Neural crest cell (in vitro differentiated cells): ENCODE measurements around the gene TSHZ2. TPM values are rescaled to one million over a fixed set of nuclear protein-coding genes. Genes with fewer than 3 reads are reported as not detected.
A peak's percentile ranks its signal among the peaks of the same experiment; 100 is the strongest.
"Not testable (repeated sequence)": the region's sequence is repeated elsewhere in the genome, so short reads cannot be mapped to it uniquely, and the experiment has no call there.

Experiments used
- DNase-seq: peaks from one replicate; pipeline ENCODE4 v3.0.0; 2021; ENCODE audit warnings: low read depth, mixed read lengths, low spot score
- H3K27ac Mint-ChIP-seq: one replicate; pipeline ENCODE4 v1.8.0; 2021; ENCODE audit warnings: mild to moderate bottlenecking, mixed read lengths; ENCODE audit not compliant: unreplicated experiment
- H3K27me3 Mint-ChIP-seq: 2 replicates; pipeline ENCODE4 v1.8.0; 2021; ENCODE audit warnings: low read depth, mild to moderate bottlenecking, mixed read lengths
- H3K36me3 Mint-ChIP-seq: 2 replicates; pipeline ENCODE4 v1.8.0; 2021; ENCODE audit warnings: low read depth, mild to moderate bottlenecking, mixed read lengths
- H3K4me1 Mint-ChIP-seq: 2 replicates; pipeline ENCODE4 v1.8.0; 2021; ENCODE audit warnings: mixed read lengths
- H3K4me3 Mint-ChIP-seq: one replicate; pipeline ENCODE4 v1.8.0; 2021; ENCODE audit warnings: mild to moderate bottlenecking, mixed read lengths
- H3K9me3 Mint-ChIP-seq: 2 replicates; pipeline ENCODE4 v1.8.0; 2021; ENCODE audit warnings: mixed read lengths
- total RNA-seq: library from RNA; stranded (reverse); gene quantifications from 2 replicates; pipeline ENCODE4 v1.2.1, GENCODE V29; 2021
- TF ChIP-seq, protein P1 (sequence below): fragments of 200-600 bp; sonication (generic); conservative IDR thresholded peaks from 2 replicates; pipeline ENCODE4 v1.5.0; 2021; ENCODE audit warnings: antibody characterized with exemption, mild to moderate bottlenecking

TSHZ2 gene
- total RNA-seq, 1 donor from 2014 or later = 6.4 TPM

GRCh38 chr20:53322651-53323050, 350.5 kb downstream of the TSHZ2 start:
- H3K4me1 Mint-ChIP-seq = peaks cover 3% of the 10 kb centered on the region
- no peak for DNase-seq
- no peak overlapping the region for H3K4me3 Mint-ChIP-seq
- H3K27me3 Mint-ChIP-seq = peaks cover 14% of the 10 kb centered on the region
- no peak overlapping the region for H3K27ac Mint-ChIP-seq
- H3K9me3 Mint-ChIP-seq = peaks cover 6% of the 10 kb centered on the region
- peaks cover 3% of the 10 kb centered on the region for H3K36me3 Mint-ChIP-seq
- TF ChIP-seq, protein P1, sequence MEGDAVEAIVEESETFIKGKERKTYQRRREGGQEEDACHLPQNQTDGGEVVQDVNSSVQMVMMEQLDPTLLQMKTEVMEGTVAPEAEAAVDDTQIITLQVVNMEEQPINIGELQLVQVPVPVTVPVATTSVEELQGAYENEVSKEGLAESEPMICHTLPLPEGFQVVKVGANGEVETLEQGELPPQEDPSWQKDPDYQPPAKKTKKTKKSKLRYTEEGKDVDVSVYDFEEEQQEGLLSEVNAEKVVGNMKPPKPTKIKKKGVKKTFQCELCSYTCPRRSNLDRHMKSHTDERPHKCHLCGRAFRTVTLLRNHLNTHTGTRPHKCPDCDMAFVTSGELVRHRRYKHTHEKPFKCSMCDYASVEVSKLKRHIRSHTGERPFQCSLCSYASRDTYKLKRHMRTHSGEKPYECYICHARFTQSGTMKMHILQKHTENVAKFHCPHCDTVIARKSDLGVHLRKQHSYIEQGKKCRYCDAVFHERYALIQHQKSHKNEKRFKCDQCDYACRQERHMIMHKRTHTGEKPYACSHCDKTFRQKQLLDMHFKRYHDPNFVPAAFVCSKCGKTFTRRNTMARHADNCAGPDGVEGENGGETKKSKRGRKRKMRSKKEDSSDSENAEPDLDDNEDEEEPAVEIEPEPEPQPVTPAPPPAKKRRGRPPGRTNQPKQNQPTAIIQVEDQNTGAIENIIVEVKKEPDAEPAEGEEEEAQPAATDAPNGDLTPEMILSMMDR = no peak

DNA sequence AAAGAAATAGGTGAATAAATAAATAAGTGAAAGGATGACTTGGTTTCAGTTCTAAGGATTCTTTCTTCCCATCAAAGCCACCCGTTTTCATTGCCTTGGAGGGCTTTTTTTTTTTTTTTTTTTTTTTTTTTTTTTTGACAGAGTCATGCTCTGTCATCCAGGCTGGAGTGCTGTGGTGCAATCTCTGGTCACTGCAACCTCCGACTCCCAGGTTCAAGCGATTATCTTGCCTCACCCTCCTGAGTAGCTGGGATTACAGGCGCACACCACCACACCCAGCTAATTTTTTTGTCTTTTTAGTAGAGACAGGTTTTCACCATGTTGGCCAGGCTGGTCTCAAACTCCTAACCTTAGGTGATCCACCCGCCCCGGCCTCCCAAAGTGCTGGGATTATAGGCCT, 351.3 kb downstream of the TSHZ2 start:
- not testable (repeated sequence) for H3K9me3 Mint-ChIP-seq, DNase-seq, H3K27ac Mint-ChIP-seq, H3K36me3 Mint-ChIP-seq, H3K4me3 Mint-ChIP-seq, H3K4me1 Mint-ChIP-seq
- H3K27me3 Mint-ChIP-seq = peaks cover 11% of the 10 kb centered on the region

DNA sequence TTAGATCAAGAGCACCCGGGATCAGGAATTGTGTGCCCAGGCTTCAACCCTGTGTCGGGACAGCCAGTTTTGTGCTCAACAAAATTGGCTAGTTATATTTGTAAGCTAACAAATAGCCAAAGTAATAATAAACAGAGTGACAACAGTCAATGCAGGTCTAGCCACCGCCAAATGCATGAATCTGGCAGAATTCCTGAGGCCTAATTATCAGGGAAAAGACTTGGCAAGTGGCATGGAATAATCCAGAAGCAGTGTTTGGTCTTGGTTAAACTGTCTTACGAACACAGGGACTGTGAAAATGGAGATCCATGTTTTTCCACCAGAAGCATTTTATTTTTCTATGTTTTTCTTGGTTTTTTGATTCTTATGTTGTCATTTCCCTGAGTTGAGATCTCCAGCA, 352.7 kb downstream of the TSHZ2 start:
- H3K27me3 Mint-ChIP-seq = peaks cover 10% of the 10 kb centered on the region
- TF ChIP-seq, protein P1 = no peak
- H3K36me3 Mint-ChIP-seq = no peaks in the 10 kb centered on the region
- peaks cover 6% of the 10 kb centered on the region for H3K4me1 Mint-ChIP-seq
- H3K27ac Mint-ChIP-seq = peak overlapping the region; percentile 28
- no peak for DNase-seq
- H3K9me3 Mint-ChIP-seq = peaks cover 3% of the 10 kb centered on the region
- H3K4me3 Mint-ChIP-seq = no peak overlapping the region

DNA sequence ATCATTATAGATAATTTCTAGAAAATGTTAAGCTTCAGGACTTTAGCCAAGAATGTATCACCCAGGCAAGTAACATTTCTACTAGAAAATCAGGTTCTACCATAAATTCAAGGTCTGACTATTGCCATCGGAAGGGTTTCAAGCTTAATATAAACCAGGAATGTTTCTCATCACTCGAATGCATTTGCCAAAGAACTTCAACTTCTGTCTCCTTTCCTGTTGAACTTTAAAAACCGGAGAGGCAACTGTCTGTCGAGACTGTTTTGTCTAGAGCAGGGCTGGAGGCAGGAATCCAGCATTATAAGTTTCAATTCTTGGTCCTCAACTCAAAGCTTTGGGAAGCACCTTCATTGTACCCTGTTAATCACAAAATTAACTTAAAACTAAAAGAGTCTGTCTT, 356.8 kb downstream of the TSHZ2 start:
- Mint-ChIP-seq H3K4me1 (peaks cover 25% of the 10 kb centered on the region), H3K27me3 (no peaks in the 10 kb centered on the region), H3K27ac (no peak overlapping the region), H3K36me3 (no peaks in the 10 kb centered on the region), H3K9me3 (peaks cover 3% of the 10 kb centered on the region), H3K4me3 (no peak overlapping the region)
- no peak for DNase-seq
- TF ChIP-seq, protein P1 = no peak

- Mint-ChIP-seq H3K27ac (no peak overlapping the region), H3K36me3 (no peaks in the 10 kb centered on the region), H3K4me1 (peaks cover 29% of the 10 kb centered on the region), H3K9me3 (peaks cover 7% of the 10 kb centered on the region), H3K4me3 (no peak overlapping the region), H3K27me3 (no peaks in the 10 kb centered on the region)
- no peak for DNase-seq
- TF ChIP-seq, protein P1 = no peak
Measured at GRCh38 chr20:53329781-53330180, 357.6 kb downstream of the TSHZ2 start.

- H3K4me3 Mint-ChIP-seq = peak overlapping the region; percentile 9
- H3K4me1 Mint-ChIP-seq = peaks cover 29% of the 10 kb centered on the region
- peaks cover 7% of the 10 kb centered on the region for H3K9me3 Mint-ChIP-seq
- no peak for DNase-seq
- H3K36me3 Mint-ChIP-seq = no peaks in the 10 kb centered on the region
- peak overlapping the region; percentile 91 for H3K27ac Mint-ChIP-seq
- TF ChIP-seq, protein P1 = no peak
- no peaks in the 10 kb centered on the region for H3K27me3 Mint-ChIP-seq
Measured at GRCh38 chr20:53330601-53331140, 358.5 kb downstream of the TSHZ2 start.
